ENCODE data around the gene MLLT3.

Gene MLLT3

DNA sequence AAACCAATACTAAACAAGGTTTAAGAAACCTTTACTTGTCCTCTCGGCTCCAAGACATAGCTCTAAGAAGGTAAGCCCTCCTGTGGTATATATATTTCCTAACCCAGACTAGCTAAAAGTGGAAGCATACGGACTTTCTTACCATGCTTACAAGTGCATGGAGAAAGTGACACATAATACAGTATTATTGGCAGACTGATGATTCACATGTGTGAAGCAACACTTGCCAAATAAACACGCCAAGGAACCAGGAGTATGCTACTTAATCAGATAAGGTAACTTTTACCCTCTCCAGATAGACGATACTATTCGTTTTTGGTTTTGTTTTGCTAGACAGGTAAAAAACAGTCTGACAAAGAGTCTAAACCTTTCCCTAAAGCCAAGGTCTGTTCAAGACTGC, 264.1 kb downstream of the MLLT3 start:
- DNase-seq (ENCODE audit: low read depth, low spot score): peak; percentile 19
- in situ Hi-C loops (cut with HindIII; ENCODE audit: low sequenced_read_pairs): no loop called here
- TF ChIP-seq, protein P1, sequence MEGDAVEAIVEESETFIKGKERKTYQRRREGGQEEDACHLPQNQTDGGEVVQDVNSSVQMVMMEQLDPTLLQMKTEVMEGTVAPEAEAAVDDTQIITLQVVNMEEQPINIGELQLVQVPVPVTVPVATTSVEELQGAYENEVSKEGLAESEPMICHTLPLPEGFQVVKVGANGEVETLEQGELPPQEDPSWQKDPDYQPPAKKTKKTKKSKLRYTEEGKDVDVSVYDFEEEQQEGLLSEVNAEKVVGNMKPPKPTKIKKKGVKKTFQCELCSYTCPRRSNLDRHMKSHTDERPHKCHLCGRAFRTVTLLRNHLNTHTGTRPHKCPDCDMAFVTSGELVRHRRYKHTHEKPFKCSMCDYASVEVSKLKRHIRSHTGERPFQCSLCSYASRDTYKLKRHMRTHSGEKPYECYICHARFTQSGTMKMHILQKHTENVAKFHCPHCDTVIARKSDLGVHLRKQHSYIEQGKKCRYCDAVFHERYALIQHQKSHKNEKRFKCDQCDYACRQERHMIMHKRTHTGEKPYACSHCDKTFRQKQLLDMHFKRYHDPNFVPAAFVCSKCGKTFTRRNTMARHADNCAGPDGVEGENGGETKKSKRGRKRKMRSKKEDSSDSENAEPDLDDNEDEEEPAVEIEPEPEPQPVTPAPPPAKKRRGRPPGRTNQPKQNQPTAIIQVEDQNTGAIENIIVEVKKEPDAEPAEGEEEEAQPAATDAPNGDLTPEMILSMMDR (IDR thresholded peaks at IDR 0.05; ENCODE audit: low read depth, low read length): no peak
- H3K4me3 ChIP-seq (ENCODE audit: low read depth, low read length): no peak overlapping the region

DNA sequence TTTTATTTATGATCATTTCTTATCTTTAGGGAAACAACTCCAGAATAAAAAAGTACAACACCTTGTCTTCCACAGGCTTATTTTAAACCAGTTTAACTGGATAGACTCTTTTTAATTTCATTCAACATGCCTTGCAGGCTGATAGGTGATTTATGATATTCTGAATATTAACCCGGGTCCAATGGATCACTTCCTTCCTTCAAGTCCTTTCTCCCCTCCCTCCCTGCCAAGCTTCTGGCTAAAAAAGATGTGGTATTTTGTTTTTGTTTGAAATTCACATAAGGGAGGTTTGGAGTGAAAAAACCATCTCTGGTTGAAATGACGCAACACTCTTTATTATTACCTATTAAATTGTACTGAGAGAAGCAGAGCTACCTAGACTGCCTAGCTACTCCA, 265.3 kb downstream of the MLLT3 start:
- TF ChIP-seq, protein P1 (IDR thresholded peaks at IDR 0.05; ENCODE audit: low read depth, low read length): no peak
- H3K4me3 ChIP-seq (ENCODE audit: low read depth, low read length): no peak overlapping the region
- DNase-seq (ENCODE audit: low read depth, low spot score): peak; percentile 38
- in situ Hi-C loops (cut with HindIII; ENCODE audit: low sequenced_read_pairs): no loop called here

- peak overlapping the region; percentile 0 for H3K4me3 ChIP-seq (ENCODE audit: low read depth, low read length)
- DNase-seq (ENCODE audit: low read depth, low spot score): peak; percentile 86
- TF ChIP-seq, protein P1 (IDR thresholded peaks at IDR 0.05; ENCODE audit: low read depth, low read length): peak; percentile 75
- in situ Hi-C loops (cut with HindIII; ENCODE audit: low sequenced_read_pairs): no loop called here
These were observed 265.8 kb downstream of the MLLT3 start for GRCh38 chr9:20356403-20357036.

GRCh38 chr9:20355022-20355421, 267.3 kb downstream of the MLLT3 start:
- no peak overlapping the region for H3K4me3 ChIP-seq (ENCODE audit: low read depth, low read length)
- in situ Hi-C loops (cut with HindIII; ENCODE audit: low sequenced_read_pairs): no loop called here
- DNase-seq (ENCODE audit: low read depth, low spot score): peak; percentile 78
- TF ChIP-seq, protein P1 (IDR thresholded peaks at IDR 0.05; ENCODE audit: low read depth, low read length): no peak

- no peak overlapping the region for H3K4me3 ChIP-seq (ENCODE audit: low read depth, low read length)
- TF ChIP-seq, protein P1 (IDR thresholded peaks at IDR 0.05; ENCODE audit: low read depth, low read length): no peak
- in situ Hi-C loops (cut with HindIII; ENCODE audit: low sequenced_read_pairs): no loop called here
- peak; percentile 4 for DNase-seq (ENCODE audit: low read depth, low spot score)
These were observed 268.2 kb downstream of the MLLT3 start for GRCh38 chr9:20353931-20354652.

DNA sequence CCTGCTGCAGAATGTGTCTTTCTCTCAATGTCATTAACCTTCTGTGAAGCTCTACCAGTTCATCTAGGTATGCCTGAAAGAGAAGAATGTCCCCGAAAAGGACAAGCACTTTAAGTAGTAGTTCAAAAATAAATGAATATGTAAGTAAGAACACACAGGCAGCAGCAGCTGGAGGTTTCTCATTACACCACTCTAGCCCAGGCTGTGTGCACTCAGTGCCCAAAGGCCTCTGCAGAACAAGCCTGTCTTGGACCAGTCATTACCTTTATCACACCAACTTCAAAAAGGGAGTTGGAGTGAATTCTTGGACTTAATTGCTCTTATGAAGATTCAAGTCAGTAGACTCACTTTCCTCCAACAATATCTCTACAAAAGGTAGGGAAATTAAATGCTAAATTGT, 268.8 kb downstream of the MLLT3 start:
- in situ Hi-C loops (cut with HindIII; ENCODE audit: low sequenced_read_pairs): no loop called here
- no peak for DNase-seq (ENCODE audit: low read depth, low spot score)
- TF ChIP-seq, protein P1 (IDR thresholded peaks at IDR 0.05; ENCODE audit: low read depth, low read length): no peak
- H3K4me3 ChIP-seq (ENCODE audit: low read depth, low read length): no peak overlapping the region
